Panc1 (cell line): ENCODE measurements around the gene SERINC3. TPM values are rescaled to one million over a fixed set of nuclear protein-coding genes. Genes with fewer than 3 reads are reported as not detected.

ENCODE experiments used
- ATAC-seq: fragments of 200-7000 bp; cut with Tn5 transposase; 2 replicates; pipeline ENCODE4 v1.9.1; 2020; ENCODE audit warnings: mild to moderate bottlenecking, moderate library complexity
- BruUV-seq: library from RNA; stranded (reverse); fragments of 400-500 nt; replicated peaks from 2 replicates; lab custom pipeline; 2021; lab: Mats Ljungman, UMichigan
- CTCF ChIA-PET: fragments of 300-600 bp; sonication (Branson Sonifier 250); formaldehyde crosslinking; loops from one replicate; lab custom pipeline; 2022; ENCODE audit warnings: antibody characterized with exemption; lab: Charles Lee
- POLR2A ChIA-PET: fragments of 300-600 bp; sonication (Branson Sonifier 250); formaldehyde crosslinking; loops from one replicate; lab custom pipeline; 2022; ENCODE audit warnings: antibody characterized with exemption; lab: Charles Lee
- DNase-seq: peaks from one replicate; pipeline ENCODE4 v3.0.0-alpha.2; 2010; ENCODE audit warnings: low read depth, low spot score
- H3K27ac ChIP-seq: 2 replicates; pipeline ENCODE4 v1.5.1; 2011; ENCODE audit warnings: mild to moderate bottlenecking, low read length, inconsistent platforms
- H3K27me3 ChIP-seq: fragments of 200-500 bp; sonication (Bioruptor generic); 2 replicates; pipeline ENCODE4 v1.6.0; 2014; ENCODE audit warnings: low read length, inconsistent platforms; ENCODE audit not compliant: control insufficient read depth, insufficient read depth
- H3K36me3 ChIP-seq: fragments of 200-500 bp; sonication (Bioruptor generic); 2 replicates; pipeline ENCODE4 v1.5.1; 2014; ENCODE audit warnings: inconsistent platforms, mild to moderate bottlenecking, low read length, moderate library complexity; ENCODE audit not compliant: control insufficient read depth, insufficient read depth
- H3K4me1 ChIP-seq: 2 replicates; pipeline ENCODE4 v1.5.1; 2011; ENCODE audit warnings: inconsistent platforms, mild to moderate bottlenecking, low read length, moderate library complexity; ENCODE audit not compliant: control insufficient read depth, insufficient read depth
- H3K4me3 ChIP-seq, 2 experiments: 2 replicates each; pipeline ENCODE4 v1.5.1; 2011 to 2012; ENCODE audit warnings: low read depth in 2 of 2, low read length in 2 of 2, mild to moderate bottlenecking in 2 of 2, inconsistent platforms in 1 of 2, moderate library complexity in 1 of 2
- H3K9me3 ChIP-seq: fragments of 200-500 bp; sonication (Bioruptor generic); 2 replicates; pipeline ENCODE4 v1.5.1; 2014; ENCODE audit warnings: low read depth, mild to moderate bottlenecking, inconsistent platforms, low read length, moderate library complexity; ENCODE audit not compliant: control insufficient read depth, insufficient read depth
- CTCF ChIP-seq: fragments of 450-650 bp; IDR thresholded peaks from 2 replicates; pipeline ENCODE4 v1.5.1; 2017; ENCODE audit warnings: mild to moderate bottlenecking
- POLR2AphosphoS5 ChIP-seq: IDR thresholded peaks from 2 replicates; pipeline ENCODE4 v1.6.1; 2012; ENCODE audit warnings: mild to moderate bottlenecking, low read depth, low read length, moderate library complexity
- REST ChIP-seq, 2 experiments: IDR thresholded peaks; 2 replicates each; pipeline ENCODE4 v1.6.1; 2011 to 2012; ENCODE audit warnings: low read depth in 2 of 2, control low read depth in 1 of 2, low read length in 1 of 2, mild to moderate bottlenecking in 1 of 2, moderate library complexity in 1 of 2; ENCODE audit not compliant: insufficient read depth in 1 of 2
- SIN3A ChIP-seq: IDR thresholded peaks from 2 replicates; pipeline ENCODE4 v1.6.1; 2012; ENCODE audit warnings: low read depth, mild to moderate bottlenecking, low read length, moderate library complexity, borderline replicate concordance; ENCODE audit not compliant: insufficient read depth
- TCF7L2 ChIP-seq: IDR thresholded peaks from 2 replicates; pipeline ENCODE4 v1.6.1; 2011; ENCODE audit warnings: mild to moderate bottlenecking, low read depth, low read length, inconsistent platforms
- in situ Hi-C: cut with HindIII; loops from 2 replicates; pipeline ENCODE4 v1.10.0; 2016; ENCODE audit warnings: low sequenced_read_pairs, low pct_unique_long_range_greater_than_20kb
- intact Hi-C: fragments of 100-400 bp; cut with micrococcal nuclease; formaldehyde crosslinking; loops from one replicate; pipeline ENCODE4 v1.10.0; 2022; ENCODE audit not compliant: unreplicated experiment
- total RNA-seq: library from RNA; stranded (reverse); gene quantifications from one replicate; pipeline ENCODE4 v1.2.1, GENCODE V29; 2021; ENCODE audit not compliant: unreplicated experiment

SERINC3 gene
- total RNA-seq, 1 experiment from 2014 or later, result 76.4 TPM

- H3K27me3 ChIP-seq, result no peaks in the 10 kb centered on the region
- ChIA-PET CTCF (interaction anchor here (0.6 kb wide), 1 partner anchor 662 kb away, joined by 3 read pairs; no protein-coding TSS in a partner anchor), POLR2A (interaction anchor here (0.7 kb wide), 1 partner anchor 67 kb away, joined by 9 read pairs; no protein-coding TSS in a partner anchor)
- DNase-seq (no peak), ATAC-seq (no peak)
- no peak overlapping the region for H3K4me3 ChIP-seq
- 0 out of 2 replicates have a peak overlapping the region, but pooled peaks have one; percentile 37 for H3K27ac ChIP-seq
- H3K9me3 ChIP-seq, result no peaks in the 10 kb centered on the region
- H3K36me3 ChIP-seq, result no peaks in the 10 kb centered on the region
- in situ Hi-C loops (no loop called here), intact Hi-C loops (no loop called here)
- no peak for TF ChIP-seq POLR2AphosphoS5
- BruUV-seq, result no TSS peak
- peaks cover 9% of the 10 kb centered on the region for H3K4me1 ChIP-seq
These were observed 20.1 kb upstream of the SERINC3 start for GRCh38 chr20:44541992-44542391.

GRCh38 chr20:44540834-44541233 is 19.0 kb upstream of the SERINC3 start:
- ATAC-seq (peak; percentile 49; the same call in 1 of the 2 replicates), DNase-seq (no peak)
- BruUV-seq, result no TSS peak
- in situ Hi-C loops (no loop called here), intact Hi-C loops (no loop called here)
- POLR2A ChIA-PET, result interaction anchor here (0.6 kb wide), 1 partner anchor 20 kb away, joined by 3 read pairs; no protein-coding TSS in a partner anchor
- CTCF ChIA-PET, result interaction anchor here (0.7 kb wide), 1 partner anchor 70 kb away, joined by 3 read pairs; no protein-coding TSS in a partner anchor
- Histone ChIP-seq H3K4me1 (peaks cover 9% of the 10 kb centered on the region), H3K36me3 (no peaks in the 10 kb centered on the region), H3K27me3 (no peaks in the 10 kb centered on the region), H3K9me3 (no peaks in the 10 kb centered on the region), H3K4me3 (no peak overlapping the region), H3K27ac (no peak overlapping the region)
- no peak for TF ChIP-seq REST (IDR thresholded peaks at IDR 0.05; ENCODE audit: insufficient read depth in 1 of 2, low read depth in 2 of 2, low read length in 1 of 2)
- TF ChIP-seq SIN3A, result no peak
- no peak for TF ChIP-seq TCF7L2
- no peak for TF ChIP-seq CTCF
- TF ChIP-seq POLR2AphosphoS5, result no peak

GRCh38 chr20:44537993-44538392 is 16.1 kb upstream of the SERINC3 start:
- in situ Hi-C loops (no loop called here), intact Hi-C loops (loop anchor here (10.0 kb wide), 1 partner anchor 67 kb away; no protein-coding TSS in a partner anchor)
- peaks cover 13% of the 10 kb centered on the region for H3K4me1 ChIP-seq
- H3K36me3 ChIP-seq, result no peaks in the 10 kb centered on the region
- DNase-seq, result no peak
- ChIA-PET POLR2A (no interaction called here), CTCF (interaction anchor here (1.1 kb wide), 1 partner anchor 72 kb away, joined by 5 read pairs; no protein-coding TSS in a partner anchor)
- no peak for ATAC-seq
- no peaks in the 10 kb centered on the region for H3K27me3 ChIP-seq
- no peak overlapping the region for H3K27ac ChIP-seq
- no peaks in the 10 kb centered on the region for H3K9me3 ChIP-seq
- H3K4me3 ChIP-seq, result no peak overlapping the region
- TF ChIP-seq TCF7L2 (no peak), REST (IDR thresholded peaks at IDR 0.05; ENCODE audit: insufficient read depth in 1 of 2, low read depth in 2 of 2, low read length in 1 of 2) (no peak), SIN3A (no peak), CTCF (no peak), POLR2AphosphoS5 (no peak)
- no TSS peak for BruUV-seq
